Measurements from ENCODE around the gene ERP44.
"Not testable (repeated sequence)": the region's sequence is repeated elsewhere in the genome, so short reads cannot be mapped to it uniquely, and the experiment has no call there.

Gene ERP44

DNA sequence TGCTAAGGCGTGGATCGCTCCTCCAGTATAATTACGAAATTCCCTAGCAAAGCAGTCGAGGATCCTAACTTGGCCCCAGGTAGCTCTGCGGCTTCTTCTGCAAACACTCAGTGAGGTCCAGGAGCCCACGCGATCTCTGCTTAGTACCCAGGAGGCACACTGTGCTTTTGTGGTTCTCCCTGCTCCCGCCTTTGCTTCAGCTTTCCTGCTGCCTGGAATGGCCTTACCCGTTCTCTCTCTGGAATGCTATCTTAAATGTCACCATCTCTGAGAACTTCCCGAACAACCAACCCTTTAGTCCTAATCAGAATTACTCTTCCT, 882 bp upstream of the ERP44 start:
- no peak for DNase-seq

DNA sequence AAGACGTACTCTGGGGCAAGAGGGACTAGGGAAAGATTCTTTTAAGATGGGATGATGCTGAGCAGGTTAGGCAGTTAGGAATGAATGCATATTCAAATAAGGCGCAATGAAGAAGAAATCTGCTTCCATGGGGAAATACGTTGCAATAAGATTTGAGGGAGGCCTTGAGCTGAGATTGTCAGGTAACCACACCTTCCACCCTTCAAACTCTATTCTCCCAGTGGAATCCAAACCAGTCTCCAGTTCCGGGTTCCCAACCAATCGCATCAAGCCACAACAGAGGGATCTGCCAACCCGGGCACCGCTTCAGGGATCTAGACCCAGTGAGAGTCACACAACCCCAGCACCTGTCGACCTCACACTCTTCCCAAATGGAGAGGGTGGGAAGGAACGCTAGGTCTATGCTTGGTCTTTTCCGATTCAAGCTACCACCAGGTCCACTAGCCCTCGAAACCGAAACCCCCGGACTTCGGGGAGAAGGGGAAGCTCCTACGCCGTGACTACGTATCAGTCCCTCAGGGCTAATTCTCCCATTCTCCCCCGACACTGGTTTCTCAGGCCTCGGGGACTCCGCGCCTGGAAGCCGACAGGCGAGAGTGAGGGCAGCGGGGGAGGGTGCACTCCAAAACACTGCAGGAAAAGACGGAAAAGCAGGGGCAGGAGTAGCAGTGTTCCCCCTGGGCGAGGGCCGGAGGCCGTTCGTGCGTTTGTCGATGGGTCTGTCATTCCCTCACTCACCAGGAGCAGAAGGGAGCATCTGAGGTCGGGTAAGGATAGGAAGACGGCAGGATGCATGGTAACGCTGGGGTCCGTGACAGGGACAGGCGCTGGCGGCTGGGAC, 534 bp downstream of the ERP44 start:
- peak; percentile 58 for DNase-seq

- no peak for DNase-seq
These were observed 2.4 kb downstream of the ERP44 start for GRCh38 chr9:100096378-100096916.

DNA sequence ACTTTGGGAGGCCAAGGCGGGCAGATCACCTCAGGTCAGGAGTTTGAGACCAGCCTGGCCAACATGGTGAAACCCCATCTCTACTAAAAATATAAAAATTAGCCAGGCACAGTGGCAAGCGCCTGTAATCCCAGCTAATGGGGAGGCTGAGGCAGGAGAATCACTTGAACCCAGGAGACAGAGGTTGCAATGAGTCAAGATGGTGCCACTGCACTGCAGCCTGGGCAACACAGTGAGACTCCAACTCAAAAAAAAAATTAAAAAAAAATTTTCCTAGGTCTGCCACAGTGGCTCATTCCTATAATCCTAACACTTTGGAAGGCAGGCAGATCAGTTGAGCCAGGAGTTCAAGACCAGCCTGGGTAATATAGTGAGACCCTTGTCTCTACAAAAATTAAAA, 4.4 kb downstream of the ERP44 start:
- DNase-seq, result not testable (repeated sequence)

GRCh38 chr9:100092066-100092465, 6.7 kb downstream of the ERP44 start:
- no peak for DNase-seq

- DNase-seq, result no peak
These were observed 7.2 kb downstream of the ERP44 start for GRCh38 chr9:100091650-100092049.

DNA sequence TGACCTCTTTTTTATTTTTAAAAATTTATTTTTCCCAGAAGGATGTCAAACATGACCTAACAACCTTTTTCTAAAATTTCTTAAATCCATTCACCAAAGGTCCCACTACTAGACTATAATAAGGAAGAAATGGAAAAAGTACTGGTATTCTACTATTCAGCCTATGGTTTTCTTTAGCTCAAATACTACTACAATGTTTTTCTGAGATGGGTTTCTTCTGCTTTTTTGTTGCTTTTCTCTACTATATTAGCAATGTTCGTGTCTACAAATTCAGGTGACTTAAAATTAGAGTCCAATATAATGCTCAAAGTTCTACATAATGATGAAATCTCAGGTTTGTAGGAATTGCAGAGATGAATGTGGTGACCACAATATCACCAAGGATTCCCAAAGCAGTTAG, 7.9 kb downstream of the ERP44 start:
- DNase-seq, result no peak

DNA sequence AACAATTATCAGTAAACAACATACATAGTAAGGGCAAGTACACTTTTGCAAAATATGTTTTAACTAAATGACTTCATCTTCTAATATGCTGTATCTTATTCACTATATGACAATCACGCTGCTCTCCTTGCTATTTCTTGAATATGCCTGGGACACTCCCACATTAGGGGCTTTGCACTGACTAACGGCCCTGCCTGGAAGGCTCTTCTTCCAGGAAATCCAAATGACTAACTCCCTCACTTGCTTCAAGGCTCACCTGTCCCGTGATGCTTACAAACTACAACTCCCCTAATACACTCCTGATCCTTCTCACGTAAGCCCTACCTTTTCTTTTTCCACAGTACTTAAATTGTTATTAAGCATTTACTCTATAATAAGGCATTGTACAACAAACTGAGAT, 10.6 kb downstream of the ERP44 start:
- DNase-seq, result peak; percentile 35

- DNase-seq, result peak; percentile 88
These were observed 11.6 kb downstream of the ERP44 start for GRCh38 chr9:100087218-100087617.

DNA sequence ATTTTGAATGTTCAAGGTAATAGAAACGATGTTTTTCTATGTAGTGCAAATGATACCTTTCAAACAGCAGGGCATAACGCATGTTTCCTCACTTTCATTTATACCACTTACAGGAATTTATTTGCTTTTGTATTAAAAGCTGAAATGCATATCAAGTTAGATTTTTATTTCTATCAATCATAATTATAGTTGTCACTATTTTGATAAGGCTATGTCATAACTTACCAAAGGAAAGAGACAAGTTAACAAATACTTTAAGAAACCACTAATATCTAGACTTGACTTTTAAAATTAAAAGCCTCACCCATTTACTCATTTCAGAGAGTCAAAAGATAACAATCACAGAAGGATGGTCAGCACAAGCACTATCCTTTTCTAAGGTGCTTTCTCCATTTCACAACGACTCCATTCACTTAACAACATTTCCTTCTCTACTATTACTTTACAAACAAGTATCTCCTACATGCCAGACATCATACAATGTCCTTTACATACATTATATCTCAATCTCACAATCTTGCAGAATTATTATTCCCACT, 12.6 kb downstream of the ERP44 start:
- no peak for DNase-seq

DNA sequence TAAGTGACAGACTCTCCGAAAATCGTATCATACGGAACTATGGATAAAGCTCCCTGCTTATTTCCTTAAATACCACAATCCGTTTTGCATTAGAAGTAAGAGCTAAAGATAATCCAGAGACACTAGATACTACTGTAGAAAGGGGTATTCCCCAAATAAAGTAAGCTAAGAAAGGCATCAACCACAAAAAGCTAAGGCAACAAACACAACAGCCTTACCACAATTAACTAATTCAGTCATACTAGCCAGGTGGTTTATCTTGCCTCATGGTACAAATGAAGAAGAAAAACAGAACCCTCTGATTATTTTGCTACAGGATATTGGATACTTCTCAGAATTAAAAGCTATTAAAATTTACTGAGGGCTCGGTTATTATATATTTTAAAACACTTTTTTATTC, 14.1 kb downstream of the ERP44 start:
- peak; percentile 64 for DNase-seq

DNA sequence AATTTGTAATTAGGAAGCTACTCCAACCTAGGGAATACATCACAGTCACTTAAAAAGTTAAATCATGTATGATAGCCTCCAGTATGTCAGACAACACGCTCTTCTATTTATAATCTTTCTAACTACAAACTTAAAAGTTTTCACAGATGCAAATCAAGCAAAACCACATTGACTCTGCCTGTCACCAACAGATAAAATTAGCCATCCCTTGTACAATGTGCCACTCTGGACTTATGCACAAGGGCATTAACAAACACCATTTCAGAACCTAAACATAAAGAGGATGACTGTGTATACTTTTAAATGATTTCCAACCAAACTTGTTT, 14.7 kb downstream of the ERP44 start:
- peak; percentile 91 for DNase-seq

DNA sequence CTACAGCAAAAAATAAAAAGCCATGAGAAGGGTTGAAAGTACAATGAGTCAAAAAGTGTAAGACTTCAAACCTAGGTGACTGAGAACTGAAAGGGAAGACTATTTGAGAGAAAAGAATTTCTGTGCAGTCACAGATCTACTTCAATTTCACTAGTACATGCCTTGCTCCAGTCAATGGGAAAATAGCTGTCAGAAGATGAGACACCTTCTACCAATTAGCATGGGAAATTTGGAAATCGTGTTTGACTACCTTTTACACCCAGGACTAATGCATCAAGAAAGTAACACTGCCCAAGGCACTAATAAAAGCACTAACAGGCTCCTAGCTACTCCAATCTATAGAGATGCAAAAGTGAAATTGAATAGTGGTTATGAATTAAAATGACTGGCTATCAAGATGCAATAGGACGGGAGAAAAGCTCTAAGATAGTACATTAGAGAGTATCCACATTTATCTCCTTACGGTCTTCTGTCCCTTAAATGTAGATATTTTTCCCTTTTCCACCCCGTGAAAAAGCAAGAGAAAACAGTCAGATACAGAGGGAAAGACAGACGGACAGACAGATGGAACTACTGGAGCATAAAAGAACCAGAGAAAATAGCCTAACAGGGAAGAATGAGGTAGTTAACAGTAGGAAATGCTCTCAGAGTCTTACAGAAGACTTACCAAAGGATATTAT, 15.2 kb downstream of the ERP44 start:
- DNase-seq, result peak; percentile 30

DNA sequence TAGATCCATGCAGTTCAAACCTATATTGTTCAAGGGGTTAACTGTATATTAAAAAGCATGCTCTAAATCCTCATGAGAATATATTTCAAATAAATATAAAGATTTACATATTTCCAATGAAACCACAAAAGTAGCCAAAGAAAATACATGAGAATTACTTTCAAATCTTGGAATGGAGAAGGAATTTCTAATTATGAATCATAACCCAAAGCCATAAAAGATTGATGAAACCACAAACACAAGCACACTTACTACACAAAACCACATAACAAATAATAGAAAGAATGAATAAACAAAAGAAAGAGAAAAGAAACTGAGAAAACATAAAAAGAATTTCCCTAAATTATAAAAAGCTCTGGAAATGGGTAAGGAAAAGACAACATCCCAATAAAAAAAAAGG, 16.0 kb downstream of the ERP44 start:
- DNase-seq, result no peak

GRCh38 chr9:100076256-100076655, 22.5 kb downstream of the ERP44 start:
- DNase-seq, result peak; percentile 53

- no peak for DNase-seq
These were observed 23.8 kb downstream of the ERP44 start for GRCh38 chr9:100074989-100075388.

DNA sequence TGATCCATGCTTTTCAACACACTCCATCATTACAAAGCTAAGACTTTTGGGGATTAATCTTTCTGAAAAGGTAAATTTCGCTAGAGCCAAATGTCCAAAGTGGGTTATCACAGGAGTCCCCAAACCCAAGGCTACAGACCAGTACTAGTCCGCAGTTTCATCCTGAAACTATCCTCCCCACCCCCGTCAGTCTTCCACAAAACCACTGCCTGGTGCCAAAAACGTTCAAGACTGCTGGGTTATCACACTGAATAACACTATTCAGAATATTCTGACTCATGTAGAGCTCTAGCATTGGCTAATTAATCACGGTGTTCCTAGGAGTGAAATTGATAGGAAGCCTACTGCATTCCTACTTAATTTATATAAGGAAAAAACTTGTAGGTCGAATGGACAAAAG, 24.7 kb downstream of the ERP44 start:
- DNase-seq, result no peak

DNA sequence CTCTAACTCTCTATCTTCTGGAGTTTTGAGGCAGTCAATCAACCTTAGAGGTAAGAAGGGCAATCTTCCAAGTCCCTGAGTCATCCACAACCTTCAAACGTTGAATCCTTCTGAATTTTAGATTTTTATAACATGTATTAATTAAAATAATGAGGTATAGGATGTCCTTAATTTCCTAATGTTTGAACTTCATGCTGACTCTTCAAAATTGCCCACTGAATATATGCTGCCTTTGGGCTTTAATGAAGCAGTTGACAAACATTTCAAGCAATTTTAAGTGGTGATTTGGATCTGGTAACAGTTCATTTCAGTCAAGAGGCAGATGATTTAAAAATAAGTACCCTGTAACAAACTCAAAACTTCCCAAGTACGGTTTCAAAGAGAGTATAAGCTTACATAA, 26.0 kb downstream of the ERP44 start:
- DNase-seq, result peak; percentile 20

- no peak for DNase-seq
These were observed 27.5 kb downstream of the ERP44 start for GRCh38 chr9:100071271-100071670.

- DNase-seq, result peak; percentile 93
These were observed 28.4 kb downstream of the ERP44 start for GRCh38 chr9:100070104-100071041.

- not testable (repeated sequence) for DNase-seq
These were observed 29.7 kb downstream of the ERP44 start for GRCh38 chr9:100069068-100069467.

DNA sequence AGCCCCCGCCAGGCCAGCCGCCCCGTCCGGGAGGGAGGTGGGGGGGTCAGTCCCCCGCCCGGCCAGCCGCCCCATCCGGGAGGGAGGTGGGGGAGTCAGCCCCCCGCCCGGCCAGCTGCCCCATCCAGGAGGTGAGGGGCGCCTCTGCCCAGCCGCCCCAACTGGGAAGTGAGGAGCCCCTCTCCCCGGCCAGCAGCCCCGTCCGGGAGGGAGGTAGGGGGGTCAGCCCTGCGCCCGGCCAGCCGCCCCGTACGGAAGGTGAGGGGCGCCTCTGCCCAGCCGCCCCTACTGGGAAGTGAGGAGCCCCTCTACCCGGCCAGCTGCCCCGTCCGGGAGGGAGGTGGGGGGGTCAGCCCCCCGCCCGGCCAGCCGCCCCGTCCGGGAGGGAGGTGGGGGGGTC, 30.8 kb downstream of the ERP44 start:
- not testable (repeated sequence) for DNase-seq

GRCh38 chr9:100066539-100066938, 32.3 kb downstream of the ERP44 start:
- DNase-seq, result peak; percentile 29

All from hematopoietic multipotent progenitor cell treated with erythropoietin and hydrocortisone succinate and interleukin-3 and kit ligand, for 8 days (in vitro differentiated cells).